ENCODE results near the gene LTC4S.

DNA sequence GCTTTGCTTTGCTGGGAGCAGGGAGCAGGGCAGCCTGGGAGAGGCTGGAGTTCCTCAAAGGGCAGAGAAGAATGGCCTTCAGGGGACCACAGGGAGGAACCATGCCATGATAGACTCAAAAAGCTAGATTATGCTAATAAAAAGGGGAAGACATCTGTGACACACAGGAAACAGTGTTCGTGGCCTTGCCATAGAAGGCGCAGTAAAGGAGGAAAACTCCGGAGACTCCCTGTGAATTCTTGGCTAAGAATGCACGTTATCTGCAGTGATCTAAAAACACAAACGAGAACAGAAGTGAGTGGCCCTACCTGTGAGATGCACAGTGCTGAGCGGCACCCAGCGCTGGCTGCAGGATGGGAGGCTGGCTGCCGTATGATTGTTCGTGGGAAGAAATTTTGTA lies 15.9 kb upstream of the LTC4S start:
- TF ChIP-seq, protein P1, sequence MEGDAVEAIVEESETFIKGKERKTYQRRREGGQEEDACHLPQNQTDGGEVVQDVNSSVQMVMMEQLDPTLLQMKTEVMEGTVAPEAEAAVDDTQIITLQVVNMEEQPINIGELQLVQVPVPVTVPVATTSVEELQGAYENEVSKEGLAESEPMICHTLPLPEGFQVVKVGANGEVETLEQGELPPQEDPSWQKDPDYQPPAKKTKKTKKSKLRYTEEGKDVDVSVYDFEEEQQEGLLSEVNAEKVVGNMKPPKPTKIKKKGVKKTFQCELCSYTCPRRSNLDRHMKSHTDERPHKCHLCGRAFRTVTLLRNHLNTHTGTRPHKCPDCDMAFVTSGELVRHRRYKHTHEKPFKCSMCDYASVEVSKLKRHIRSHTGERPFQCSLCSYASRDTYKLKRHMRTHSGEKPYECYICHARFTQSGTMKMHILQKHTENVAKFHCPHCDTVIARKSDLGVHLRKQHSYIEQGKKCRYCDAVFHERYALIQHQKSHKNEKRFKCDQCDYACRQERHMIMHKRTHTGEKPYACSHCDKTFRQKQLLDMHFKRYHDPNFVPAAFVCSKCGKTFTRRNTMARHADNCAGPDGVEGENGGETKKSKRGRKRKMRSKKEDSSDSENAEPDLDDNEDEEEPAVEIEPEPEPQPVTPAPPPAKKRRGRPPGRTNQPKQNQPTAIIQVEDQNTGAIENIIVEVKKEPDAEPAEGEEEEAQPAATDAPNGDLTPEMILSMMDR (IDR thresholded peaks at IDR 0.05), result no peak
- TF ChIP-seq EP300 (IDR thresholded peaks at IDR 0.05) (no peak), POLR2A (IDR thresholded peaks at IDR 0.05) (no peak), POLR2AphosphoS5 (IDR thresholded peaks at IDR 0.05) (no peak)
